Suppressor macrophage (primary cell): ENCODE data around the gene RNF208.

Experiments
- DNase-seq, 4 experiments: peaks; one replicate each; pipeline ENCODE4 v3.0.0-alpha.2; 2020 to 2022

The RNF208 gene

DNA sequence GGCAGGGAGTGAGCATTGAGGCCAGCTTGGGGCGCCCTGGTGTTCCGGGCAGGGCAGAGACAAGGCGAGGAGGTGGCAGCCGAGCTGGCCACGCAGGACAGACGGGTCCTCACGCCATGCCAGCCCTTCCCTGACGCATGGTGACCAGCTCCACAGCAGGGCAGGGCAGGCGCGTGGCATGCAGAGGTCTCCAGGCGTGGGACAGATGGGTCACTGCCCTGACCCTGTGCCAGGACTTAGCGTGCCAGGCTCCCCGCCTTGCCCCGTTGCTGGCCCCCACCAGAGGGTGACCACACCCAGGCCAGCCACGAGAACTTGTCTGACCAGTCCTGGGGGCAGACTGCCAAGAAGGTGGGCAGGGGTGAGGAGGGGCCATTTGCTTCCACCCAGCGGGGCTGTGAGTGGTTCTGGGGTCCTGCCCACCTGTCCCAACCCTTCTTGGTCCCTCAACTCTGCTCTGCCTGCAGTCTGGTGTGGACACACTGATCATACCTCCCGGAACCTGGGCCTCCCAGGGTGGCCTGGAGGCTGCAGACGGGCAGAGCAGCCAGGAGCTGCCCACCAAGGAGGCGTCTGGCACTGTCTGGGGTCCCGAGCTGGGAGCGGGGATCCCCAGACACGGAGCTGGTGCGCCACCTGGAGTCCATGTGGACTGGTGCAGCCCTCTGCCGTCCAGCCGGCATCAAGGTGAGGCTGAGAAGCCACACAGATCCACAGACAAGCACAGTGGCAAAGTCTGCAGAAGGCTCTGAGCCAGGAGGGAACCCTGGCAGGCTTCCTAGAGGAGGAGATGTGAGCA lies 5.2 kb upstream of the RNF208 start, which contains the start of gene RNF224:
Gene RNF224 (plus strand): TSS at position 449 of the 799 bp plus-strand sequence. CDS start 834 bp downstream, outside the sequence.
- DNase-seq = peak; percentile 73 to 87 (median 80)

DNA sequence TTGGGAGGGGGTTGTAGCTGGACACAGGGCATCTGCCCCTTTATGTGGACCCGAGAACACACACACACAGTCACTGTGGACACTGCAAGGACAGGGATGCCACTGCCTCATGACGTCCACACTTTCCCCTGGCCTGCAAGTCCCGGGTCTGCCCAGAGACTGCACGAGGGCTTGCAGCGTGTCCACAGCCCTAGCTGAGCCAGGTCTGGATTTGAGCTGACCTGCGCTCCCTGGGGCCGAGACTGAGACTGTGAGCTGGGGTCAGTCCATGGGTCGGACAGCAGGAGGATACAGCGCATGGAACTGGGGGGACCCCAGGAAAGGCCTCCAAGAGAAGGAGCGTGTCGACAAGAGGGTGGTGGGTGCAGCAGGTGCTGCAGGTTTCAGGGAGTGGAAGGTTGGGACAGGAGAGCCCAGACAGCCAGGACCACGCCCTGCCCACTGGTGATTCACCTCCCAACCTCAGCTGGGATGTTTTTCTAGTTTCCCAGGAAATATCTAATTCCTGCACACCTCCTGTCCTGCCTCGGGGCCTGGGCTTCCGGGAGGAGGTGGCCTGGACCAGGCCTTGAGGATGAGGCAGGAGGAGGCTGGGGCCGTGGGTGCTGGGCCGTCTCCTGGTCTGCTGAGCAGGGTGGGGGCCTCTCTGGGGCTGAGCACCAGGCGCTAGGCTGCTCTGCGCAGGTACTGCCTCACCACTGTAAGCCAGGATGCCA lies 4.5 kb upstream of the RNF208 start:
- no peak for DNase-seq

DNA sequence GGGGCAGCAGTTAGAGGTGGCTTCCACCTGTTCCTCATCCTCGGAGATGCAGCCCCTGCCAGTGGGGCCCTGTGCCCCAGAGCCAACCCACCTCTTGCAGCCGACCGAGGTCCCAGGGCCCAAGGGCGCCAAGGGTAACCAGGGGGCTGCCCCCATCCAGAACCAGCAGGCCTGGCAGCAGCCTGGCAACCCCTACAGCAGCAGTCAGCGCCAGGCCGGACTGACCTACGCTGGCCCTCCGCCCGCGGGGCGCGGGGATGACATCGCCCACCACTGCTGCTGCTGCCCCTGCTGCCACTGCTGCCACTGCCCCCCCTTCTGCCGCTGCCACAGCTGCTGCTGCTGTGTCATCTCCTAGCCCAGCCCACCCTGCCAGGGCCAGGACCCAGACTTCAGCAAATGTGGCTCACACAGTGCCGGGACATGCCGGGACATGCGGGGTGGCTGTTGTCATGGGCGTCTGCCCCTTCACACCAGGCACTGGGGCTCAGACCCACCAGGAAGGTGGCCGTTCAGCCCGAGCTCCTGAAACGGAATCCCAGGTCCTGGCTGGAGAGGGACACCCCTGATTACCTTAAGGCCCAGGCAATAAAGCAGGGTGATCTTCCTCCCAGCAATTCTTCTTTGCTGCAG lies 3.8 kb upstream of the RNF208 start:
- no peak for DNase-seq

DNA sequence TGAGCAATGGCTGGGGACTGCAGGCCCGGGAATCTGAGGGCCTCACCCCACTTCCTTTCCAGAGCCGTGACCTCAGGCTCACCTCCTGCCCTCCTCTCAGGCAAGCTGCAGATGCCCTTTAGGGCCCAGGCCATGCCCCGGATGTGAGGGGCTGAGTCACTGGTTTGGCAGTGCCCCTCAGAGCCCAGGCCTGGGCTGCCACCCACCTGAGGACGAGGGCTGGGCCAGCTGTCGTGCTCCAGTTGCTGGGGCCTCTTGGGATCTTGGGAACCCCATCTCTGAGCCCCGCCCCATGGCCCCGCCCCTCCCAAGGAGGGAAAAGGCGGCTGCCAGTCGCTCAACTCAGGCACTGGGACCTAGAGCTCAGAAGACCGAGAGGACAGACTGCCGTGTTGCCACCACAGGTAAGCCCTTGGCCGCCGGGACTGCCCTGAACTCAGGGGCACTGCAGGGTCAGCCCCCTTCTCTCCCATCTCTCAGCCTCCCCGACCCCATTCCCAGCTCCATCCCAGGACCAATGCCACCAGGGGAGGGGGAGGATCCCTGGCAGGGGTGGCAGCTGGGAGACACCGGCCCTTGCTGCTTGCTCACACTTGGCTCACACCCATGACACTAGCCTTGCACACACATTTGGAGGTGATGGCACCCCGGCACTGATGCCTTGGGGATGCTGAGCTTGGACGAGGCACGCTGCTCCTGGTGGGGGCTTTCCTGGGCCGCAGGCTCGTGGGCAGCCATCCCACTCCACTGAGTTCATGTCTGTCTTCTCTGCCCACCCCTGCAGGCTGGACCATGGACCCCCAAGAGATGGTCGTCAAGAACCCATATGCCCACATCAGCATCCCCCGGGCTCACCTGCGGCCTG lies 3.0 kb upstream of the RNF208 start, which contains the start of gene CYSRT1:
Gene CYSRT1 (plus strand): TSS at position 345 of the 865 bp plus-strand sequence. CDS start 448 bp downstream, at position 793.
- peak; percentile 18 to 49 (median 44) for DNase-seq

DNA sequence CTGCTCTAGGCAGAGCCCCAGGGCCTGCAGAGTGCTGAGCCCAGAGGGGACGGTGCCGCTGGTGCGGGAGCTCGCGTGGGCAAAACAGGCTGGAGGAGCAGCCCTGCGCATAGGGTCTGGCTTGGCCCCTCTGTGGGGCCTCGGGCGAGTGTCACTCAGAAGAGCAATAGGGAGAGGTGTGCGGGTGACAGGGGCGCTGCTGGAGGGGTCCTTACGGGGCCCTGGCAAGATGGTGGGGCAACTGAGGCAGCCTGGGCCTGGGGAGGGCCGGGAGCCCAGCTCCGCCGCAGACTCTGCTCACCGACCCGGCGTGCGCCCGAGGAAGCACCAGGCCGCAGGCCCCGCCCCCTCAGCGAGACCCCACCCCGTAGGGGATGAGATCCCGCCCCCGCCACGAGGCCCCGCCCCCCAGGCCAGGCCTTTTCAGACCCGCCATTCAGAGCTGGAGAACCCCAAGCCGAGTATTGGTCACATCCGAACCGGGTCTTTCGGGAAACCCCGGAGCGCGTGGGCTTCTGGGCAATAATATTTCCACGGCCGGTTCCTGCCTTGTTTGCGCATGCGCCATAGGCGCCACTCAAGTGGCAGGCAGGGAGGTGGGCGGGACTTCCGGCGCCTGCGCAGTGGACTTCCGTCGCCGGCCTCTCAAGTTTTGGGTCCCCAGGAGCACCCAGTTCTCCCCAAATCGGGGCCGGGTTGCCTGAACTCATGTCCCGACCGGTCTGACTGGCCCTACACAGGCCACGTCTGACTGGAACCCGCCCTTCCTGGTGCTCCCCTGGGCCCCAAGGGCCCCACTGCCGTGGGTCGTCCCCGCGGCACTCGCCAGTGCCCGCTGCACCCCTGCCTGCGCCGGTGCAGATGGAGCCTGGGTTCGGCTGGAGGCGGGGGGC lies 1.3 kb upstream of the RNF208 start:
- DNase-seq = peak; percentile 99 to 100 (median 100)

DNA sequence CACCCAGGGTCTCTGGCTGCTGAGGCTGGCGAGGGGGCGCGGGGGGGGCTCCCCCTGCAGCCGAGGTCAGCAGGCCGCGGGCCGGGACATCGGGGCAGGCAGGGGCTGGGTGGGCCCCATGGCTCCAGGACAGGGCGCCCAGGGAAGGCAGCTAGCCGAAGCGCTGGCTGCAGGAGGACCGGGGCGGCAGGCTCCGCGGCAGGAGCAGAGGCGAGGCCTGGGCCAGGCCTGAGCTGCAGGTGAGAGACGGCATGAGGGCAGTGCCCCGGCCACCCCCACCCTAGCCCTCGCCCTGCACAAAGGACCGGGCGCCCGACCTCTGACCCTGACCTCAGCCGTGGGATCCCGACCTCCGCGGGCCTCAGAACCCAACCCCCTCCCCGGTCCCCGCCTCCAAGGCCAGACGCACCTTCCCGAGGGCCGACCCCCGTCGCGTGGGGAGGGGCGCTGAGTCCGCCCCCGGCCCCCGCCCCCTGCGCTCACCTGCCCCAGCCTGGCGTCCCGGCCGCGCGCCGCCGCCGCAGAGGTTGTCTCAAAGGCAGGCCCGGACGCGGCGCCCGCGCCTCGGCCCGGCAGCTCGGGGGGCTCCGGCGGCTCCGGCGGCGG lies 431 bp downstream of the RNF208 start:
- DNase-seq = no peak

- DNase-seq = no peak
Measured at GRCh38 chr9:137221095-137221505, 940 bp downstream of the RNF208 start.

DNA sequence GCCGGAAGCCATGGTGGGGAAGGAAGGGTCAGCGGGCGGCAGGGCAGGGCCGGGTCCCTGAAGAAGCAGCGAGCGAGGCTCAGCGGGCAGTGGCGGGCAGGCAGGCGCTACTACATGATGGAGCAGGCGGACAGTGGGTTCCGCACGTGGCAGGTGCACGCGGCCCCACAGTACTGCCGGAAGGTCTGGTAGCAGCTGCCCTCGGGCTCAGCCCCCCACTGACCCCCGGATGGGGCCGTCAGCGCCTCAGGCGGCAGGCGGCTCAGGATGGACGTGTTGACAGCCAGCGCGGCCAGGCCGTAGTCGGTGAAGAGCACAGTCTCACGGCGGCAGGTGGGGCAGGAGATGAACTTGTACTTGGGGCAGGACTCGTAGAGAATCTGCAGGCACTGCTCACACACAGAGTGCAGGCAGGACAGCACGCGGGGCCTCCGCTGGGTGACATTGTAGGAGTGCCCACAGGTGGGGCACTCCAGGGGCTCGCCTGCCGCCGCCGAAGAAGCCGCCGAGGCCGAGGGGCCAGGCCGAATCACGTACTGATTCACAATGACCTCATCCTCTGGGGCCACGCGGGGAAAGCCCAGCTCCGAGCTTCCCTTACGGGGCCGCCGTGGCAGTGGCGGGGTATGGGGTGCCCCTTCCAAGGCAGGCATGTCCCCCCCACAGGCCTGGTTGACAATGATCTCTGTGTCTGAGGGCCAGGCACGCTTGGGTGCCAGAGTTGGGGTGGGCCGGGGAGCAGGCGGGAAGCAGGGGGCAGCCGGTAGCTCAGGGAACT lies 1.5 kb downstream of the RNF208 start:
- no peak for DNase-seq

DNA sequence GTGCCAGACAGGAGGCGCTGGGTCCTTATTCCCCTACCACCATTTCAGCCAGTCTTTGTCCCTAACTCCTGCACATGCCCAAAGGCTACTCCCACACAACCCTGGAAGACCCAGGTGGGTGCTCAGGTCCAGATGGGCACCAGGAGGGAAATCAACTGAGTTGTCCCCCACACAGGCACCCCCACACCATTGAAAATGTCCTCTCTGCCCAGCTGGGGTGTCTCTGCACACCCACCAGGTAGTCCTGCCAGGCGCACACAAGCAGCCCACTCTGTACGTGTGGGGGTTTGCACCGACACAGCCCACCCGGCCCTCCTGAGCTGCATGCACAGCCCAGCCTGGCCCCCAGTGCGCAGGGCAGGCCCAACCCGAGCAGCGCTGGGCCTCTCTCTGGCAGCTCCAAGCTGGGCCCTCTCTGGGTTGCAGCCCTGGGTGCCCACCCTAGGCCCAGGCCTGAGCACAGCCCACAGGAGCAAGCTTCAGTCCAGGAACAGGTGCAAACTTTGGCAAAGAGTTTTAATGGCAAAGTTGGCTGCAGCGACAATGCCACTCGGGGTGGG lies 2.2 kb downstream of the RNF208 start:
- no peak for DNase-seq

- peak; percentile 35 to 70 (median 60) for DNase-seq
Measured at GRCh38 chr9:137218754-137219271, 3.2 kb downstream of the RNF208 start.

- no peak for DNase-seq
Measured at GRCh38 chr9:137218212-137218753, 3.8 kb downstream of the RNF208 start.

DNA sequence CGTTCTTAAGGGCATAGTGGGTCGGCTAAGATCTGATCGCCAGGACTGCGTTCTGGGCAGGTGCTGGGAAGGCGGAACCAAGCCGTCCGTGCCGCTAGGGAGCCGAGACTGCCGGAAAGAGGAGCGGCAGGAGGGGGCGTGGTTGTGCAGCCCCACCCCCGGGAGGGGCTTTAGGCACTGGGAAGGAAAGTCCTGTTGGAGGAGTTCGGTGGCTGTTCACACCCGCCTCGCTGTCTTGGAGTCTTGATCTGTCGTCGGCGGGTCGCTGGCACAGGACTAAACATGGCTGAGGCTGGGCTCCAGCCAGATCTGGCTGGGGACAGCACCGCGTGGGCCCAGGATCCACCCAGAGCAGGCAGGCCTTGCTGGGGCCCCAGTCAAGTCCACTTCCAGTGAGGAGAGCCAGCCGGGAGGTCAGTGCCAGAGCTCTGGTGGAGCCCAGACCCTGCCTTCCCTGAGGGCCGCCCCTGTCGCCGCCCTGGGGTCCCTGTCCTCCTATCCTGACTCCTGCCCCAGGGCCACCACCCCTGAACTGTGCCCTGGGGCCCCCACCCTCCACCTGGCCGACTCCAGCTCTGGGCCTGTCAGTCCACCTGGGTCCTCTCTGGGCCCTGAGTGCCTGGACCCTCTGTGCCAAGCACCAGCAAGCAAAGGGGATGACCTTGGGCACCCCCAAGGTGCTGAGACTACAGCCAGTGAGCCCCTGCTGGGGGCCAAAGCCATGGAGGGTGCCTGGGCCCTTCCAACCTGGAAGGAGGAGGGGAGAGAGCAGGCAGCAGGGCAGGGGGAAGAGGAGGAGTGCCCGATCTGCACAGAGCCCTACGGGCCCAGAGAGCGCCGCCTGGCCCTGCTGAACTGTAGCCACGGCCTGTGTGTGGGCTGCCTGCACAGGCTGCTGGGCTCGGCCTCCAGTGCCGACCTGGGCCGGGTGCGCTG lies 4.5 kb downstream of the RNF208 start:
- peak in 2 of 4 experiments; percentile 27 to 43 for DNase-seq

GRCh38 chr9:137216188-137216965 lies 5.7 kb downstream of the RNF208 start:
- no peak for DNase-seq

DNA sequence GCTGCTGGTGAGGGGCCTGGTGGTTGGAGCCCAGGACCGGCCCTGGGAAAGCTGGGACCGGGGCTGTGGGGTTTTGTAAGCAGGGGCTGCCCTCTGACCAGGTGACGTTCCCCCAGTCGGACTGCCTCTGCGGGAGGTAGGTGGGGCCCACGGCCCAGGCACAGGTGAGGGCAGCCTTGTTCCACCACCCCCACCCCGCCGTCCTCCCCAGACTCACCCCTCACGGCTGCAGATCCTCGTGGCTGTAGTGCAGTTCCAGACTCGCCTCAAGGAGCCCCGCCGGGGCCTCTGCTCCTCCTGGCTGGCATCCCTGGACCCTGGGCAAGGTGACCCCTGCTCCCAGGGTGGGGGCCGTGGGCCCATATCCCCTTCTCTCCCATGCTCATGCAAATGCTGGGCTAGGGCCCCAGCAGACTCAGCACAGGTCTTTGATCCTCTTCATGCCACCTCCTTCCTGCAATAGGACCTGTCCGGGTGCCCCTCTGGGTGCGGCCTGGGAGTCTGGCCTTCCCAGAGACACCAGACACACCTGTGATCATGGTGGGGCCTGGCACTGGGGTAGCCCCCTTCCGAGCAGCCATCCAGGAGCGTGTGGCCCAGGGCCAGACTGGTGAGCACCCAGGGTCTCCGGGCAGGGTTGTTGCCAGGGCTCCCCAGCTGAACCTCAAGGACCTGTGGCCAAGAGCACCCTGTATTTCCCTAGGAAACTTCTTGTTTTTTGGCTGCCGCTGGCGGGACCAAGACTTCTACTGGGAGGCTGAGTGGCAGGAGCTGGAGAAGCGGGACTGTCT lies 6.6 kb downstream of the RNF208 start:
- no peak for DNase-seq

GRCh38 chr9:137214620-137215019 lies 7.4 kb downstream of the RNF208 start:
- no peak for DNase-seq
